DLD1 (cell line): ENCODE data around the gene IPO9.
"Not testable (repeated sequence)": the region's sequence is repeated elsewhere in the genome, so short reads cannot be mapped to it uniquely, and the experiment has no call there.

ENCODE experiments used
- in situ Hi-C: cut with HindIII; loops from 2 replicates; pipeline ENCODE4 v1.10.0; 2017; ENCODE audit warnings: low sequenced_read_pairs

The IPO9 gene

GRCh38 chr1:201900476-201900875 is 71.5 kb downstream of the IPO9 start:
- in situ Hi-C loops, result no loop called here

- in situ Hi-C loops, result not testable (repeated sequence)
Measured at GRCh38 chr1:201901036-201901435, 72.1 kb downstream of the IPO9 start.

GRCh38 chr1:201902198-201902597 is 73.2 kb downstream of the IPO9 start:
- in situ Hi-C loops, result no loop called here

DNA sequence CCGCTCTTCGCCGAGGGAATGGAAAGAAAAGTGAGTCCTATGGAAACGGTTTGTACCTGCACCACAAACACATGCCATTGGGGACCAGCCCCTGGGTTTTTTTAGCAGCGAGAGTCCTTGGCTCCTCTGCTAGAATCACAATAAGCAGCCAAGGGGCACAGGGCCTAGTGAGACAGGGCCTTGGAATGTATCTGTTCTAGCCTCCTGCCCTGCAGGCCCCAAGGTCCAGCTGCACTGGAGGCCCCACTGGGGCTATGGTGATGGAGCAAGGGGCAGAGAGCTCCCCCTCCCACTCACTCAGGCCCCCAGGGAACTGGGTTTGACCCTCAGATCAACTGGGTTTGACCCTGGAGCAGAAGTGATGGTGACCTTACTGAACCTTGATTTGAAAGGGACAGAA is 74.2 kb downstream of the IPO9 start:
- in situ Hi-C loops, result no loop called here

DNA sequence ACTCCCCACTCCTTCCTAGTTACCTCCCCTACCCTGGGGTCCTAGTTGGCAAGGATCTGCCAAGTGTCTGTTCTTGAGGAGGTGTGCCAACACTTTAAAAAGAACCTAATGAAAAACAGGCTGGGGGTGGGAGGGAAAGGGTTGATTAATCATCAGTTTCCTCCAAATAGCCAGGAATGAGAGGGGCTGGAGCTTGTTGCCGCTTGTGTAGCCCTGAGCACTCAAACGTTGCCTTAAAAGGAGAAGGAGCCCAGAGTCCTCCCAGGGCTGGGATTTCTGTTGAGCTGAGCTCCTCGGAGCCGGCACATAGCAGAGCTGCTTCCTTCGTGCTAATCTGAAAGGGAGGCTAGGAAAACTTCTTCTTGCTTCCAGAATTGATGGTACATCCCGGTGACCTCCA is 75.6 kb downstream of the IPO9 start:
- in situ Hi-C loops, result no loop called here

DNA sequence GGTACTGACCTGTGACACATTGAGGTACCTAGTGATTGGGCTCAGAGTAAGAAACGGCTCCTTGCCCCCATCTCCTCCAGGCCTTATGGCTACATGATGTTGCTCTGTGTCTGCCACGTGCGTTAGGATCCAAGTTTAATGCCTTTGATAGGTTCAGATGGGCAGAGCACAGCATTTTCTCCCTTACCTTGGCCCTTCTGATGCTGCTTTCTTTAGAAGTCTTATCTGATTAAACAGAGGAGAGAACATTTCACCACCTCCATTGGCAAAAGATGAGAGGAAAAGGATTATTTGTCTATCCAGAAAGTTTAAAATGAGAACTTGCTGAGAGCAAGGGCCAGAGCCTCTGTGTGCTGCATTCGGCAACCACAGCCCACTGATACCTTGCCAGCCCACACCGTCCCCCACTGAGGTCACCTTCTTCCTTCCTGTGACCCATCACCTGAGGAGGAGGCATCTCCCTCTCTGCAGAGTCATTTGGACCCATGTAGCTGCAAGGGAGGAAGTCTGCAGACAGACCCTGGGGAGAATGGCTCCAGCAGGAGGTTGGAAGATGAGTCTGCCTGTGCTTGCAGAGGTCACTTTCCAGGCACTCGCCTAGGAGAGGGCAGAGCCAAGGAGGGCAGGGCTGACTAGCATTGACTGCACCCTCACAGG is 76.4 kb downstream of the IPO9 start:
- in situ Hi-C loops, result no loop called here

GRCh38 chr1:201906336-201906735 is 77.4 kb downstream of the IPO9 start:
- in situ Hi-C loops, result no loop called here

DNA sequence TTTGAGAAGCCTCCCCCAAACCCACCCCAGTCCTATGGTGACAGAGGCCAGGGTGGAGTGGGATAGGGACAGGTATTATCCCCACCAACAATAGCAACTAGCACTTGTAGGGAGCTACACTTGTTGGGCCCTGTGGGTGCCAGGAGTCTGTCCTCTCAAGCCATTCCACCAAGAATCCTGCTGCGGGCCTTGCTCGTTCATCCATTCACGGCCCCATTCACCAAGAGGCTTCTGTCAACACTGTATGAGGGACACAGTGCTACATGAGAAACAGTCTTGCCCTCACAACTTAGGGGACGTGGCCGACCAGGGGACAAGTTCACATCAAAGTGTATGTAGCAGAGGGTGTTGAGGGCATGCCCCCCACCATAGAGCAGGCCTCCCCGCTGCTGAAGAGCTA is 78.7 kb downstream of the IPO9 start:
- in situ Hi-C loops, result no loop called here

DNA sequence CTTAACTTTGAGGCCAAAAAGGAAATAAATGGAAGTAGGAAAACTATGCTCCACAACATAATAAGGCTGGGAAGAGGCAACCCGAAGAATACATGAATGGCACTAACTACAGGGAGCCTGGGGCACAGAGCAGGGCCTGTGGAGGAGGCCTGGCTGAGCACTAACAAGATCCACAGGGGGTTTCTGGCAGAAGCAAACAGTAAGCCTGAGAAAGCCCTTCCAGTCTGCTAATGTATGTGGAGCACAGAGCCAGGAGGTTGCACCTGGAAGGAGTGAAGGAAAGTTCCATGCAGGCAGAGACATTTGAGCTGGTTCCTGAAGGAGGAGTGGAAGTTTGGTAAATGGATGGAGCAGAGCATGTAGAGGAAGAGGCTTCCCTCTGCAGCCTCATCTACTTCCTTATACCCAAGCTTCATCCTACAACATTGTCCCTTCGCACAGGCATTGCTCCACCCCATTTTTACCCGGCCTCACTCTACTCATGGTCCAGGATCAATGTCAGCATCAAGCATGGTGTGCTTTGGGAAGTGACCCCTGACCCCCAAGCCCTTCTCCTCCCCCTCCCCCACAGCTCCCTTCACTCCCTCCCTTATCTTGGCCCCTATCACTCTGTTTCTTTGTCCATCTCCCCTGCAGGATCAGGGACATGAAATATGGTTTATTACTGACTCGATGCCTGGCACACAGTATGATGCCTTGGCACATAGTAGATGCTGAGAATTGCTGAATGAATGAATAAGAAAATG is 83.0 kb downstream of the IPO9 start:
- in situ Hi-C loops, result no loop called here

DNA sequence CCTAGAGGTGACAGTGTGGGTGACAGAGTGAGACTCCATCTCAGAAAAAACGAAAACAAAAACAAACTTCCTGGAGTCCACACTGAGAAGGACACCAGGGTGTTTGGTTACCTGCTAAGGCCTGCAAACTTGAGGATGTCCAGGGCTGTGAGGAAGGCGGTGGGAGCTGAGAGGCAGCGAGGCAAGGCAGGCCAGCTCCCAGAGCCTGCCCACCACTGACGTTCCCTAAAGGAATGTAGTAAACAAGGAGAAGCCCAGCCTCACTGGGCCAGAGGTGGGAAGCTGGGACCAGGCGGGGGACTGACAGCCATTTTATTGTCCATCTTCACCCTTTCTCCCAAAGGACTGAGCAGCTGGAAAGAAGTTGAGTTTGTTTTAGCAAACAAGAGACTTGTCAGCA is 83.9 kb downstream of the IPO9 start:
- in situ Hi-C loops, result no loop called here

DNA sequence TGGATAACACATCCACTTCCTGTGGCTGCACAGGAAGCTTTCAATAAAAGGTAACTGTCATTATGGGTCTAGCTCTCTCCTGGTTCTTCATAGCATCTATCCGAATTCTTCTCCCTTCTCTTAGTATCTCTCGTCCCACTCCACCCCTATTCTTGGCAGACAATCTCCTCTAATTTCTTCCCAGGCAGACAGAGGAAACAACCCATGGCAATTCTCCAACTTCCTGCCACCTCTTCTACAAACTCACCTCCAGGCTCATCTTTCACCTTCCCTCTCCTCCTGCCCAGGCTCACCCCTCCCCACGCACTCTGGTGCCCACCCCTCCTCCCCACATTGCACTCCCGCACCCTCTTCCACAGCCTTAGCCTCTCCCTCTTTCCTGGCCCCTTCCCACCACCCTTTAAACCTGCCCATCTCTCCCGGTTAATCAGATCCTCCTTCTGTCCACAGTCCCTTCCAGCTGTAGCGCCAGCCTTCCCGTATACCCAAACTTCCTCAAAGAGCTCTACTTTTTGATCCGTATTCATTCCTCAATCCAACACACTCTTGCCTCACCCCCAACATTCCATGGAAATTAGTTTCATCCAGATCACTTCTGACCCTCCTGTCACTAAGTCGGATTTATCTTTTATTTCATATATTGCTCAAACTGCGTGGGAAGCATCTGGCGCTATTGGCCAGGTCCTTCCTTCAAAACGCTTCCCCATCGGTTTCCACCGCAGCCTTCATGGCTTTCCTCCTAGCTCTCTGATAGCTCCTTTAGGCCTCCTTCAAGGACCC is 85.7 kb downstream of the IPO9 start:
- in situ Hi-C loops, result no loop called here

DNA sequence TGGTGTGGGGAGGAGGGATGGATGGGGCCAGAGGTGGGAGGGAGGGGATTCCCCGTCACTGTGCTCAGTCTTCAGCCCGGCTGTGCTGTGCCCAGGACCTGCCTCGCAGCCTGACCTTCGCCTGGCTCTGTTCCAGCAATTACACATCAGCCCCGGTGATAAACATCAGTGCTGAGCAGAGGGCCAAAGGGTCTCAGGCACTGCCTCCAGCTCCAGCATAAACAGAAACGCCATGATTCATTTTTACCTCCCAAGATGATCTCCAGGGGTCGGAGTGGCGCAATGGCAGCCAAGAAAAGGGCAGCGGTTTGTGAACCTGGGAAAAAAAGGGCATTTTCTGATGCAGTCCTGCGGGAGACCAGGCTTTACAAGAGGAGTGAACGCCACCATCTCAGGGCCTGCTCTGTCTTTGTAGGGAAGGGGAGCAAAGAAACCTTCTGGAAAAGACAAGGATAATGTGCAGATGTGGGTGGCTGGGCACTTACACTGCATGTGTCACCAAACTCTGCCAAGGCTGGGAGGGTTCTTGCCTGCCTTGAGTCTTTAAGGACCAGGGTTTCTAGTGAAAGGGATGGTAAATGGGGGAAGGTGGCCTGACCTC is 87.8 kb downstream of the IPO9 start:
- in situ Hi-C loops, result no loop called here

DNA sequence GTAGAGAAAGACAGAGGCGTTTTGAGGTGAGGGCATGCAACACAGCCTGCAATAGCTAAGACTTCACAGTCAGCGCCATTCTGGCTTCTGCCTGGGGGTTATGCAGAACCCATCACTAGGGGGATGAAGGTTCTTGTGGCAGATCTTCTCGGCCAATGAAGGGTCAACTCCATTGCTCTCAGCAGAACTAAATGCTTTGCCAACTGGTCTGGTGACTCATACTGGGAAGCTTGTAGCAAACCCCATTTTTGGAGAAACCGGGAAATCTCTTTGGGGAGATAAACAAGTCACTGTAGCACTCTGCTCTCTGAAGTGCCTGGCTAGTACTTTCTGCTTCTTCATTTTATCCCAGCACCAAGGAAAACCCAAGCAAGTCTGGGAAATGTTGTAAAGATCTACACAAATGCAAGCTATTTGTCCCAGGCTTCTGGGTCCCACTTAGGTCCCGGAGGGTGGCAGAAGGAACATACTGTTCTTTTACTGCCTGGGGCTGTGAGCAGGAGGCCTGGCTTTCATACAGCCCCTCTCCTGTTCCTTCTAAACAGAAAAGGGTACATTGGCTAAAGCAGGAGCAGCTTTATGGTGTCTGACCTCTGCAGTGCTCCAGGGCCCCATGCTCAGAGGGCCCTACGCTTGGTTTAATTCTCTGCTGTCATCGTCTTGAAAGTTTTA is 88.5 kb downstream of the IPO9 start:
- in situ Hi-C loops, result no loop called here

- in situ Hi-C loops, result no loop called here
Measured at GRCh38 chr1:201918343-201918742, 89.4 kb downstream of the IPO9 start.

DNA sequence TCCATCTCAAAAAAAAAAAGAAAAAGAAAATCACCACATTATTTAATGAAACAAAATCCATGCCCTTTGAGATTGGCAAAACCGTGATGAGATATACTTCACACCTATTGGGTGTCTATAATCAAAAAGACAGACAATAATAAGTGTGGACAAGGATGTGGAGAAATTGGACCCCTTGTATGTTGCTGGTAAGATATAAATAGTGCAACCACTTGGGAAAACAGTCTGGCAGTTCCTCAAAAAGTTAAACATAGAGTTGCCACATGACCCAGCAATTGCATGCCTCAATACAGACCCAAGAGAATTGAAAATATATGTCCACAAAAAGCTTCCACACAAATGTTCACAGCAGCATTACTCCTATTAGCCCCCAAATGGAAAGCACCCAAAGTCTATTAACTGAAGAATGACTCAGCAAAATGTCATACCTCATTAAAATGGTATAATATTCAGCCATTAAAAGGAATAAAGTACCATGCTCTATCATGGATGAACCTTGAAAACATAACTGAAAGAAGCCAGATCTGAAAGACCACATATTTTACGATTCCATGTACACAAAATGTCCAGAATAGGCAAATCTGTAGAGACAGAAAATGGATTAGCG is 93.1 kb downstream of the IPO9 start:
- in situ Hi-C loops, result no loop called here

DNA sequence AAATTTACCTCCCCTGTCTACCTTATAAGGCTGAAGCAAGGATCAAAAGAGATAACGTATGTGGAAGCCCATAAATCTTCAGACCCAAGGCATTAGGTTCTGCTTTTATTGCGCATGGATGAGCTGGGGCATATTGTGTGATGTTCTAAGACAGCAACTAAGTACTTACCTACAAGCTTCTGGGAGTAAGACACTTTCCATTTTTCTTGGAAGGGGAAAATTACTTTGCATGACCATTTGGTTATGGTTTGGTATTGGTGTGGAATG is 96.3 kb downstream of the IPO9 start:
- in situ Hi-C loops, result no loop called here

DNA sequence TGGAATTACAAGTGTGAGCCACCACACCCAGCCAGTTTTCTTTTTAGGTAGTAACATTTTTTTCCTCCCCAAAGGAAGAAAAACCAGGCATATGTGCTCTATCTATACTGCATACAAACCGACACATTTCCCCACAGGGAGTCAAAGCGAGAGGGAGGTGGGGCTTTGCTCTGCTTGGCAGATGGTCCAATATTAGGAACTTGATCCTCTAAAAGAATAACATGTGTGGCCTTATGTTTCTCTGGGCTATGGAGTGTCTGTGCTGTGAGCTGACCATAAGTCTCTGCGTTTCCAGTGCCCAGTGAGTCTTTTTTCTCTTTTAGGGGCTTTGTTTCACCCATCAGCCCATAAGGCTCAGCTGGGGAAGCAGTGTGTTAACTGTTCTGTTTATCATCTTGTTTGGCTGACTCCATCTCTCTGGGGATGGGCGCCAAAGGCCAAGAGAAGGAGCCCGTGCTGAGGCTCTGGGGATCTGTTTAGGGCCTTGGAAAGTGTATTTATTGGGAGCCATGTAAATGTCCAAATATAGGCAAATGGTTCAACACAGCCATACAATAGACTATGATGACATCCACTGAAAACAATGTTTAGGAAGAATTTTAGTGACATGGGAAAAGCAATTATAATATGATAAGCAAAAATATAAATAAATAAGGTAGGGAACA is 97.2 kb downstream of the IPO9 start:
- in situ Hi-C loops, result no loop called here

DNA sequence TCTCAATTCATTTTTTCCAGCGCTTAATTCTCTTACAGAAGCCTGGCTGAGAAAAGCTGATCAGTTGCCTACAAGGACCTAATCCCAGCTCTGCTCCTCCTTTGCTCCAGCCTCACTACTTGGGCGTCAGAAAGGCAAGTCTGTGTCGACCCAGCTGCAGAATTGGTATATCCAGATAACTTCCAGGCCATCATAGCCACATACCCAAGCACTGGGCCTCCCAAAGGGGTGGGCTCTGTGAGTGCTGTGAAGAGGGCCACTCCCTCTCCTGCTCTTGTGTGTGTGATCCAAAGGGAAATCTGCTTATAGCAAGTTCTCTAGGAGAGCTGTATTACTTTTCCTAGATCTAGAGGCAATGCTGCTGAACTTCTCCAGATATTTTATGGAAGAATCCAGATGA is 99.3 kb downstream of the IPO9 start:
- in situ Hi-C loops, result no loop called here

DNA sequence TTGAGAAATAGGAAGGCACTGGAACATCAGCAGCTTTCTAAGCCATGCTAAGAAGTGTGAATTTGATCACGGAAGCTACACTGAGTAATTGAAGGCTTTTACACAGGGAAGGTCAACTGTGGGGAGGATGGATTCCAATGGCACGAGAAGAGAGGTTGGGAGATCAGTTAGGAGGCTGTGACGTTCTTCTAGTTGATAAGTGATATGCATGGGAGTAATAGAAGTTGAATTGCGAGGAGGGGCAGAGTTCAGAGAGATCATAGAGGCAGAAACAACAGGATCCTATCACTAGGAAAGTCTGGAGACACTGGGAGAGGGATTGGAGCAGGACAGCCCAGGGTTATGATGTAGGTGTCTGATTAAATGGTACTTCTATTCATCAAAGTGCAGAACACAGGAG is 101.2 kb downstream of the IPO9 start:
- in situ Hi-C loops, result no loop called here

- in situ Hi-C loops, result no loop called here
Measured at GRCh38 chr1:201930803-201931202, 101.8 kb downstream of the IPO9 start.
